GM20431 (cell line): ENCODE results near the gene TXNRD1.

ENCODE experiments used
- in situ Hi-C: fragments of 300-500 bp; cut with MseI, MboI; formaldehyde crosslinking; loops from one replicate; pipeline ENCODE4 v1.15.0; 2020; ENCODE audit warnings: low sequenced_read_pairs; ENCODE audit not compliant: unreplicated experiment

Gene TXNRD1

GRCh38 chr12:104356231-104357115 is 140.9 kb downstream of the TXNRD1 start:
- in situ Hi-C loops: loop anchor here (10.0 to 25.0 kb wide), 2 partner anchors 152 to 706 kb away; no protein-coding TSS in a partner anchor

- in situ Hi-C loops: loop anchor here (10.0 to 25.0 kb wide), 2 partner anchors 153 to 705 kb away; no protein-coding TSS in a partner anchor
These were observed 141.9 kb downstream of the TXNRD1 start for GRCh38 chr12:104357421-104357952.

- in situ Hi-C loops: loop anchor here (10.0 to 25.0 kb wide), 2 partner anchors 154 to 704 kb away; no protein-coding TSS in a partner anchor
These were observed 142.9 kb downstream of the TXNRD1 start for GRCh38 chr12:104358353-104359003.

- in situ Hi-C loops: loop anchor here (10.0 to 25.0 kb wide), 2 partner anchors 154 to 703 kb away; no protein-coding TSS in a partner anchor
These were observed 143.6 kb downstream of the TXNRD1 start for GRCh38 chr12:104359216-104359615.

- in situ Hi-C loops: loop anchor here (25.0 kb wide), 1 partner anchor 702 kb away; no protein-coding TSS in a partner anchor
These were observed 144.6 kb downstream of the TXNRD1 start for GRCh38 chr12:104360157-104360556.

- in situ Hi-C loops: loop anchor here (25.0 kb wide), 1 partner anchor 701 kb away; no protein-coding TSS in a partner anchor
These were observed 145.6 kb downstream of the TXNRD1 start for GRCh38 chr12:104360983-104361707.

GRCh38 chr12:104365921-104366410 is 150.4 kb downstream of the TXNRD1 start:
- in situ Hi-C loops: loop anchor here (25.0 kb wide), 1 partner anchor 696 kb away; no protein-coding TSS in a partner anchor

- in situ Hi-C loops: loop anchor here (25.0 kb wide), 1 partner anchor 693 kb away; no protein-coding TSS in a partner anchor
These were observed 154.1 kb downstream of the TXNRD1 start for GRCh38 chr12:104369708-104370107.

GRCh38 chr12:104371043-104371870 is 155.7 kb downstream of the TXNRD1 start:
- in situ Hi-C loops: loop anchor here (25.0 kb wide), 1 partner anchor 691 kb away; no protein-coding TSS in a partner anchor

GRCh38 chr12:104372061-104372720 is 156.6 kb downstream of the TXNRD1 start:
- in situ Hi-C loops: loop anchor here (25.0 kb wide), 1 partner anchor 690 kb away; no protein-coding TSS in a partner anchor

GRCh38 chr12:104372721-104373335 is 157.2 kb downstream of the TXNRD1 start:
- in situ Hi-C loops: loop anchor here (25.0 kb wide), 1 partner anchor 689 kb away; no protein-coding TSS in a partner anchor

- in situ Hi-C loops: loop anchor here (25.0 kb wide), 1 partner anchor 688 kb away; no protein-coding TSS in a partner anchor
These were observed 158.5 kb downstream of the TXNRD1 start for GRCh38 chr12:104374071-104374470.

- in situ Hi-C loops: loop anchor here (25.0 kb wide), 2 partner anchors 512 to 687 kb away; no protein-coding TSS in a partner anchor
These were observed 159.2 kb downstream of the TXNRD1 start for GRCh38 chr12:104374806-104375205.

GRCh38 chr12:104375775-104376174 is 160.2 kb downstream of the TXNRD1 start:
- in situ Hi-C loops: loop anchor here (25.0 kb wide), 1 partner anchor 512 kb away; no protein-coding TSS in a partner anchor

- in situ Hi-C loops: loop anchor here (25.0 kb wide), 1 partner anchor 510 kb away; no protein-coding TSS in a partner anchor
These were observed 161.3 kb downstream of the TXNRD1 start for GRCh38 chr12:104376650-104377513.

- in situ Hi-C loops: loop anchor here (25.0 kb wide), 1 partner anchor 510 kb away; no protein-coding TSS in a partner anchor
These were observed 161.9 kb downstream of the TXNRD1 start for GRCh38 chr12:104377514-104377812.
